ACC112 (cell line): Measurements from ENCODE around the gene OR10G6.

ENCODE experiments used
- H2AFZ ChIP-seq: fragments of 200-600 bp; sonication (generic); one replicate; pipeline ENCODE4 v1.6.0; 2017; ENCODE audit warnings: antibody characterized with exemption, low read length; ENCODE audit not compliant: unreplicated experiment
- H3K27ac ChIP-seq: fragments of 200-600 bp; sonication (generic); 2 replicates; pipeline ENCODE4 v1.5.1; 2014; ENCODE audit warnings: low read depth, mild to moderate bottlenecking, antibody characterized with exemption, low read length, moderate library complexity
- H3K27me3 ChIP-seq: fragments of 200-600 bp; sonication (generic); 2 replicates; pipeline ENCODE4 v1.6.1; 2014; ENCODE audit warnings: mild to moderate bottlenecking, antibody characterized with exemption, low read length, moderate library complexity, mixed read lengths; ENCODE audit not compliant: insufficient read depth
- H3K36me3 ChIP-seq: fragments of 200-600 bp; sonication (generic); 2 replicates; pipeline ENCODE4 v1.6.1; 2016; ENCODE audit warnings: mild to moderate bottlenecking, antibody characterized with exemption, low read length, moderate library complexity, mixed read lengths; ENCODE audit not compliant: insufficient read depth
- H3K4me1 ChIP-seq: fragments of 200-600 bp; sonication (generic); one replicate; pipeline ENCODE4 v1.6.1; 2016; ENCODE audit warnings: low read length, mixed read lengths; ENCODE audit not compliant: insufficient read depth, unreplicated experiment, control insufficient read depth
- H3K4me3 ChIP-seq: fragments of 200-600 bp; sonication (generic); 2 replicates; pipeline ENCODE4 v1.5.1; 2014; ENCODE audit warnings: mild to moderate bottlenecking, low read depth, low read length
- H3K79me2 ChIP-seq: fragments of 200-600 bp; sonication (generic); one replicate; pipeline ENCODE4 v1.6.0; 2016; ENCODE audit warnings: low read length; ENCODE audit not compliant: control insufficient read depth, unreplicated experiment, insufficient read depth

The OR10G6 gene

DNA sequence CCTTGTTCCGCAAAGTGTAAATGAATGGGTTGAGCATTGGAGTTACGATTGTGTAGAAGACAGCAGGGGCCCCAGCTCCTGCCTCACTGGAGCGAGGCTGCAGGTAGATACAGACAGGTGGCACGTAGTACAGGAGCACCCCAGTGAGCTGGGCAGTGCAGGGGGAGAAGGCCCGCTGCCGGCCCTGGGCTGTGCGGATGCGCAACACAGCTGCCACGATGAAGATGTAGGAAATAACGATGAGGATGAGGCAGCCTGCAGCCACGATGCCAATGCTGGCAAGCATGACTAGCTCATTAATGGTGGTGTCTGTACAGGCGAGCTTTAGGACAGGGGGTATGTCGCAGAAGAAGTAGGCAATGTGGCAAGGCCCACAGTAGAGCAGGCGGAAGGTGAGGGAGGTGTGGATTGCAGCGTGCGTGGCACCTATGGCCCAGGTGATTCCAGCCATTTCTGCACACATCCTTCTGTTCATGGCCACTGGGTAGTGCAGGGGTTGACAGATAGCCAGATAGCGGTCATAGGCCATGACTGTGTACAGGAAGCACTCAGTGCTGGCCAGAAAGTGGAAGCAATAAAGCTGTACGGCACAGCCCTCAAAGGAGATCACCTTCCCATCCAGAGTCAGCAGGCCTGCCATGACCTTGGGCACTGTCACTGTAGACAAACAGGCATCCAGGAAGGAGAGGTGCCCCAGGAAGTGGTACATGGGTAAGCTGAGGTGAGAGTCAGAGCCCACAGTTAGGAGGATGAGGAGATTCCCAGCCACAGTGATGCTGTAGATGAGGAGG is 18.0 kb downstream of the OR10G6 start:
- Histone ChIP-seq H3K79me2 (no peaks in the 10 kb centered on the region), H3K27me3 (no peaks in the 10 kb centered on the region), H3K4me3 (no peak overlapping the region), H3K27ac (no peak overlapping the region), H3K36me3 (no peaks in the 10 kb centered on the region), H3K4me1 (peaks cover 16% of the 10 kb centered on the region), H2AFZ (no peak overlapping the region)

DNA sequence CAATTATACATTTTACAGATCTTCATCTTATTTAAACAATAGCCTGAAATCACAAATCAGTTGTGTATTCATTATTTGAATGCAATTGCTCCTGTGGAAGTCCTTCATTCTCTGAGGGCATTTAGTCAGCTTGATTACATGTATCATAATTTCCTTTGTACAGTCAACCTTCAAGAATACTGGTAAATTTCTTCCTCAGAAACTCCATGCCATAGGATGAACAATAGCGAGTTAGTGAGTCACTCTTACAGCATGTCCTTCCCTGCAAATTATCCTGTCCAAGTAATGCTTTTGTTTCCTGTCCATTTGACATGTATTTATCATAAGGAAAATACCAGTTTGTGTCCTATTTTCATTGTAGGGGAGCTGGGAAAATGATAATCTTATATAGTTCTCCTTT is 21.1 kb downstream of the OR10G6 start:
- Histone ChIP-seq H2AFZ (peak overlapping the region; percentile 46), H3K79me2 (no peaks in the 10 kb centered on the region), H3K4me3 (no peak overlapping the region), H3K36me3 (no peaks in the 10 kb centered on the region), H3K4me1 (peaks cover 16% of the 10 kb centered on the region), H3K27me3 (no peaks in the 10 kb centered on the region), H3K27ac (peak overlapping the region; percentile 82)

DNA sequence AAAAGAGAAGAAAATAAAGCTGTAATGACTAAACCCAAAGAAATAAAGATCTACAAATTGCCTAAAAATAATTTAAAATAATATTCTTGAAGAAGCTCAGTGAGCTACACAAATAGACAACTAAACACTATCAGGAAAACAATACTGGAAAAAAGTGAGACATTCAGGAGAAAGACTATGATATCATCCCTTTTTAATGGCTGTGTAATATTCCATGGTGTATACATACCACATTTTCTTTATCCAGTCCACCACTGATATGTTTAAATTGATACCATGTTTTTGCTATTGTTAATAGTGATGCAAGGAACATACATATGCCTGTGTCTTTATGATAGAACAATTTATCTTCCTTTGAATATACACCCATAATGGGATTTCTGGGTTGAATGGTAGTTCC is 38.2 kb downstream of the OR10G6 start:
- H3K27me3 ChIP-seq = no peaks in the 10 kb centered on the region; the same call in 1 of the 2 replicates
- no peak overlapping the region for H3K4me3 ChIP-seq
- H2AFZ ChIP-seq = no peak overlapping the region

DNA sequence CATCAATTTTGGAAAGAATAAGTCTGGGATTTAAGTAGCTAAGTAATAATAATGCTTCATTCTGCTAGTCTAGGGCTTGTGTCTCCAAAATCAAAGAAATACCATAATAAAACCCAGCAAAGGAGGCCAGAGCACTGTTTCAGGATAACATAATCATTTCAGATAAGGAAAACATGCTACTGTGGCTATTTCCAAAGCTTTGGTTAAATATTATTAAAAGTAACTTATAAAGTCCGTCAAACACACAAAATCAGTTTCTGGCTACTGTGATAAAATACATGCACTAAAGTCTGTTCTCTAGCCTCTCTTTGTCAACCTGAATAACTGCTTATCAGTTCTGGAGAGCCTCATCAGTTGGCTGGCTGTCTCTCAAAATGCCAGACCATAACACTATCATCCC is 49.8 kb downstream of the OR10G6 start:
- H3K4me3 ChIP-seq = no peak overlapping the region

More for the DNA sequence above, 38.2 kb downstream of the OR10G6 start:
- H3K27ac ChIP-seq = no peak overlapping the region
- H3K4me1 ChIP-seq = no peaks in the 10 kb centered on the region
- no peaks in the 10 kb centered on the region for H3K36me3 ChIP-seq
- H3K79me2 ChIP-seq = no peaks in the 10 kb centered on the region

More for the DNA sequence above, 49.8 kb downstream of the OR10G6 start:
- Histone ChIP-seq H3K4me1 (no peaks in the 10 kb centered on the region), H3K27ac (no peak overlapping the region), H3K27me3 (peaks cover 16% of the 10 kb centered on the region; the same call in 1 of the 2 replicates), H2AFZ (no peak overlapping the region), H3K79me2 (no peaks in the 10 kb centered on the region), H3K36me3 (no peaks in the 10 kb centered on the region)
